GM20431 (cell line): ENCODE data around the gene ARNT2.

Experiments used
- in situ Hi-C: fragments of 300-500 bp; cut with MseI, MboI; formaldehyde crosslinking; loops from one replicate; pipeline ENCODE4 v1.15.0; 2020; ENCODE audit warnings: low sequenced_read_pairs; ENCODE audit not compliant: unreplicated experiment

ARNT2 gene

DNA sequence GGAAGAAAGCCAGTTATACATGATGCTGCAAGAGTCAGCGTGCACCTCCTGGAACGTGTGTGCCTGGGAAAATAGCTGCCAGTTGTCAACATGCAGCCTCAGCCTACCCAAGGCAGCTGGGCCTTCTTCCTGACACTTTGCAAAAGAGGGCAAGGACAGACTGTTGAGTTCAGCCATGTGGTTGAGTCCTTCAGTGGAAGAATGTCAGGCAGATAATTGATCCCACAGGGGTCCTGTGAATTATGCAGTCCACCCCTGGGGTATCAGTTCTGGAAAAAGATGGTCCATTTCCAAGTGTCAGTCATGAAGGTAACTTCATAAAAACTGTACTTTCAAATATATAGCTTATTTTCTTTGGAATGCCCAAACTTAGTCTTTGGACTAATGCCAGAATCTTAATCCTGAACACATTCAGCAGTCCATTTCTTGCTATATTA, 79.6 kb downstream of the ARNT2 start:
- in situ Hi-C loops, result no loop called here

DNA sequence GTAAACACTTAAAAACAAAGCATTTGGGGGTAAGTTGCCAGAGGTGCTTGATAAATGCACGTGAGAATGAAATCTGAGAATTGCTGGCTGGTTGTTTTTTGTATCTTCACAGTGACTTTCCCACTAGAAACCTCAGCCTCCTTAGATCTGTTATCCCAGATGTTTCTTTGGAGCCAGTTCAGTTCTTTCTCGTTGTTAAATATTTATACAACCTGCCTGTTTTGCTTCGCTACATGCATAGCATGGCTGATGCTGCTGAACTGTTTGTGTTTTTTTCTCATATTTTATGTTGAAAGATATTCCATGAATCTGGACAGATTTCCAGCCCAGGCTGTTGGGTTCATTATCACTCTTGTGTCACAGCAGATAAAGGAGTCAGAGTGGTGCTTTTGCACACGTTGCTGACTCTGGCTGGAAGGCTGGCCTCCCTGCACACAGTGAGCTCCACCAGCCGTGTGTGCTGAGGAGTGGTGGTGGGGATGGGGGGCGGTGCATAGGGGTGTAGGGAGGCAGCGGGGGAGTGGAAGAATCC, 80.2 kb downstream of the ARNT2 start:
- in situ Hi-C loops, result no loop called here

DNA sequence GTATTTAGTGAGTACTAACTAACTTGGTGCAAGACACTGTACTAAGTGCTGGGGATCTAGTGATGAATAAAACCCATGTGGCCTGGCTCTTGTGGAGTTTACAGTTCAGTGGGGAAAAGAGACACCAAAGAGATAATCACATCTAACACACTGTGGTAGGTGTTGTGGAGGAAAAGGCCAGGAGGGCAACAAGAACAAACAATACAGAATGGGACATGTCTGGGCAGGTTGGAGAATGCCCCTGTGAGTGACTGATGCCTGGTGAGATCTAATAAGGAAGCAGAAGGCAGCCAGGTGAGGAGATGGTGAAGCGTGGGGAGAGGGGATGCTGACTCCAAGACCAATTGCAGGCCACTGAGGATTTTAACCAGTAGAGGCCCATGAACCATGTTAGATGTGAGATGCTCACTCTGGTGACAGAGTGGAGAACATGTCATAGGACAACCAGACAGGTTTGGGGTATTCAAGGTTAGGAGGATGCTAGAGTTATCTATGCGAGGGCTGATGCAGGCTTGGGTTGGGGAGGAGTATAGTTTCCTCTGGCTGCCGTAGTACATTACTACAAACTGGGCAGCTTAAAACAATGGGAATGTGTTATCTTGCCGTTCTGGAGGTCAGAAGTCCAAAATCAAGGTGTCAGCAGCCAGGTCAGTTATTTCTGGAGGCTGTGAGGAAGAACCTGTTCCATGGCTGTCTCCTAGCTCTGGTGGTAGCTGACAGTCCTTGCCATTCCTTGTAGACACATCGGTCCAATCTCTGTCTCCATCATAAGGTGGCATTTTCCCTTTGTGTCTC, 81.4 kb downstream of the ARNT2 start:
- in situ Hi-C loops, result no loop called here

DNA sequence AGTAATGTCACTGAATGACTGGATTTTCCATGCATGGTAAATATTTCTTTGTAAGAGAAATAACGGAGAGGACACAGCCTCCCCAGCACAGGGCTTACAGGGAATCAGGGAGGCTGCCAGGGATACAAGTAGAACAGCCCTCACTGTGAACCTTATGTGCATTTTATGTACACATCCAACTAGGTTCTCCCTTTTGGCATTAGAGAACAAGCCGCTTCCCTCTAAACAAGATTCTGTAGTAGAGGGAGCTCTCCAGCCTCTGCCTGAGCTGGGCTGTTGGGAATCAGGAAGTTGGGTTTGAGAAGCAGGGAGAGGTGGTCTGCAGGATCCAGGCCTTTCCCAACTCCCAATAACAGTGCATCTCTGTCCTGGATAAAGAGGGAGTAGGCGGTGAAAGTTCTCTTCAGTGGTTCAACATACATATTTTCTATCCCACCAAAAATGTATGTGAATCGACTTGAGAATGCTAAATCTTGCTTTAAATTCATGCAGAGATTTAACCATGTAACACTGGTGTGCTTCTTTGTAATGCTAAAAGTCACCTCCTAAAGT, 83.7 kb downstream of the ARNT2 start:
- in situ Hi-C loops, result no loop called here

DNA sequence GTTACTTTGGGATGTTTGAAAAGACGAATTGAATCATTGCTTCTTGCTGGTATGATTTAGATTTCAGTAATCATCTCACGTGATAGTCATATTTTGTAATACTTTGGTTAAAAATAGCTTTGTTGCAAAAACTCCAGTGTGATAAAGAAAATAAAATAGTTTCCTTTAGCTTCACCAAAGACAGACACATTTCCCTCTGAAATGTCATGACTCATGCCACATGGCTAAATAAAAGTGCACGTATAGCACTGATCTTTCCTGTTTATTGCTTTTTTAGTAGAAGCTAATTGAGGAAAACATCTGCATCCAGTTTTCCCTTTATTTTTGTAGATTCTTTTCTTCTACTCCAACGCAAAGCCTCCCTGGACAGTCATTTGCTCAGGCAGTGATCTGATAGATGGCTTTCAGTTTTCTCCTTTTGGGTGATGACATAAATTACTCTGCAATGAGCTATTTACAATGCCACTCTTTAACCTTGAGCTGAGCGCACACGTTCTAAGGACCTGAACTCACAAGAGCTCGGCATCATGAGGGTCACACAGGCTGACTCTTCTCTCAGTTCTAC, 84.9 kb downstream of the ARNT2 start:
- in situ Hi-C loops, result no loop called here

DNA sequence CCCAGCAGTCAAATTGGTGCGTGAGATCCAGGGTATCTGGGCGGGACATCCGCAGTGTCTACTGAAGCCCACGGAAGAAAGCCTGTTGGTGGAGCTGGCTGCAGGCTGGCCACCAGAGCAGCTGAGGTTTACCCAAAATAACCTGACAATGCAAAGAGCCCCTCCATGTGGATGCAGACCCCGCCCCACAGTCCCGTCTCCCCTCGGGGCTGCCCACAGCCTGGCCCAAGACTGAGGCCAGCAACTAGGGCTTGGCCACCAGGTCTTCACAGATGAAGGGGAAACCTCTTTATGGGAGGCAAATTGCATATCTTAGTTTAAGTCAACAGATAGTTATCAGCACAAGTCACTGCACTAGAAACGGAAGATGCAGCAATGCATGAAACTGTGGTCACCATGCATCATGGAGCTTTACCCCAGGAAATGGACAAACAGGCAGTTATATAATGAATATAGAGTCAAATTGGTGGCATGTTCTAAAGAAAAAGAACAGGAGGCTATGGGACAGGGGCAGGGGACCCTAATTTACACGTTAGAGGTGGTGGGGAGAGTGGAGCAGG, 86.3 kb downstream of the ARNT2 start:
- in situ Hi-C loops, result no loop called here

DNA sequence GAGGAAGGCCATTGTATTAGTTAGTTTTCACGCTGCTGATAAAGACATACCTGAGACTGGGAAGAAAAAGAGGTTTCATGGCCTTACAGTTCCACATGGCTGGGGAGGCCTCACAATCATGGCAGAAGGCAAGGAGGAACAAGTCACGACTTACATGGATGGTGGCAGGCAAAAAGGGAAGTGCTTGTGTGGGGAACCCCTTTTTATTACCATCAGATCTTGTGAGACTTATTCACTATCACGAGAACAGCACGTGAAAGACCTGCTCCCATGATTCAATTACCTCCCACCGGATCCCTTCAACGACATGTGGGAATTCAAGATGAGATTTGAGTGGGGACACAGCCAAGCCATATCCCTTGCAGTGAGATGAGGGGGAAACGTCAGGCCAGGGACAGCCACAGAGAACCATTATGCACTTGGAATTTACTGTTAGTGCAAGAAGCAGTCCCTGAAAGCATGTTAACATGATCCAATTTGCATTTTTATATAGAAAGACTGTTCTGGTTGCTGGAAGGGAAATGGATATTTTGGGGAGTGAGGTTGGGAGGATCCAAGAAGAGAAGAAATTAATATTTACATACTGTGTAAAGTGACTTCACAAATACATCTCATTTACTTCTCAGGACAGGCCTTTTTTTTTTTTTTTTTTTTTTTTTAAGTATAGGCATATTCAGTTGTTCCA, 87.1 kb downstream of the ARNT2 start:
- in situ Hi-C loops, result no loop called here

DNA sequence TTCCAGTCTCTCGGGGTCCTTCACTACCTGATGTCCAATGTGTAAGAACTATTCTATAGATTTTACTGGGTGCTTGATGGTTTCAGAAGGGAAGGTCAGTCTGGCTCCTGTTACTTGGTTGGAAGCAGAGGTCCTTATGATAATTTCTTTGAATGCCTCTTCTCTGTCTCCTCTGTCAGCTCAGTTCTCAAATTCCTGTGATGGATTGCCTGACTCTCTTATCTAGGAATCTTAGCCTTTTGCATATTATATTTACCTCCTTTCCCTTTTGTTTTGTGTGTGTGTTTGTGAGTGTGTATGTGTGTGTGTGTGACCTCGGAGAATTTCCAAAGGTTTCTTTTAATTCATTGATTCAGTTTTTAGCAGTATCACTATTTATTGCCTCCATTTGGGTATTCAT, 88.2 kb downstream of the ARNT2 start:
- in situ Hi-C loops, result no loop called here

DNA sequence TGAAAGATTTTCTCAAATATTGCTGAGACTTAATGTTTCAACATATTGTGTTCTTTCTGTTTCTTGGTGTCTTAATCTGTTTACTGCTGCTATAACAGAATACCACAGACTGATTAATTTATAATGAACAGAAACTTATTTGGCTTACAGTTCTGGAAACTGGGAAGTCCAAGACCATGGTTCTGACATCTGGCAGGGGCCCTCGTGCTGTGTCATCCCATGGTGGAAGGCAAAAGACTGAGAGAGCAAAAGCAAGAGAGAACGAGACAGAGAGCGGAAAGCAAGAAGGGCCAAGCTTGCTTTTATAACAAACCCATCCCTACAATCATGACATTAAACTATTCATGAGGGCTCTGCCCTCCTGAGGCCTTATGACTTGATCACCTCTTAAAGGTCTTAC, 88.7 kb downstream of the ARNT2 start:
- in situ Hi-C loops, result no loop called here

DNA sequence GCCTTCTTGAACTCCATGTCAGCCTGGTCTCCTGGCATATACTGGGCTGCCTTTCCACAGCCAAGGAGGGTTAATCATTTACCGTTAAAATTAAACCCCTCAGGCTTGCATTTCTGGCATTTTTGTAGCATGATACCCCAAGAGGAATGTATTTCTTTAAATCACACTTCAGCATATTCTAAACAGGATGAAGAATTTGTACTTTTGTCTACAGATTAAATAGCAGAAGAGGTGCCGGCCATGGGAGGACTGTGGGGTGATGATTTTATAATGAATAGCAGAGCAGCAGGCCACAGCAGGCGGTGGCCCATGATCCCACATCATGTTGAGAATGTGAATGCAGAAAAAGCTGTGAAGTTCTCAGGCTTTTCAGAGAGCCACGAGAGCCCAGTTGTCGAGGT, 90.2 kb downstream of the ARNT2 start:
- in situ Hi-C loops, result no loop called here

DNA sequence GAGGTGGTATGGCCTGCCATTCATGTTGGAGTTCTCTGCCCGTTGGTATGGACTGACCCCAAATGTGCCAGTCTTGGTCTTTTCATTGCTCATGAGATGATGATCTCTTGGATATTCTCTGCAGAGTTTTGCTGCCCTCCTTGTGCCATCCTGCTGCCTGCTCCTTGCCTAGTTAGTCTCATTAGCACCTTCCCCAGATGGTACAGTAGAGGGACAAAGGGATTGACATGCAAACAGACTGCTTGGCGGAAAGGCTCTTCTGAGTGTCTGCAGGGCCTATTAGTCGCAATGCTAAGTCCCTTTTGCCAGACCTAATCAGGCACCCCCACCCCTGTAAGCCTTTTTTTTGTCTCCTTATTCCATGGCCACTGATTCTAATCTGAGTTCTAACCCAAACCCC, 90.6 kb downstream of the ARNT2 start:
- in situ Hi-C loops, result no loop called here

DNA sequence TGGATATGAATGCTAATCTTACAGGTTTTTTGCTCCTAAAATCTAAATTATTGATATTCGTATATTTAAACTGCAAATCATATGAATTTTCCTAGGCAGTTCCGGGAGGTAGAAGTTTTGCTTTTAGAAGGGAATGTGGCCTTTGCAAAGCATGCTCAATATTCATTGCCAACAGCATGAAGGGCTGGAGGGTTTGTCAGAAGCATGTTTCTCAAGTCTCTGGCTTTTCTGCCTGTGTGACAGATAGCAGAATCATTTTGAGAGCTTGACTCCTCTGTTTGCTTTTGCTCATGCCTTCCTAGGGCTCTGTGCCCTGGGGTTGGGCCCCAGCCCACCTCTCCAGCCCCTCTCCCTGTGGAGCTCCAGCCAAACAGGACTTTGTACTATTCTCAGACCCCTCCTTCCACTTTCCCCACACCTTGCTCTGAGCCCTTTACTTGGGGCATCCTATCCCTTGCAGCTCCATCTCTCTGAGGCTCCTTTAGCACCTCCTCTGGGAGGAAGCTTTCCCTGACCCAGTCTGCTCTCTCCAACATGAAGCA, 91.3 kb downstream of the ARNT2 start:
- in situ Hi-C loops, result no loop called here

DNA sequence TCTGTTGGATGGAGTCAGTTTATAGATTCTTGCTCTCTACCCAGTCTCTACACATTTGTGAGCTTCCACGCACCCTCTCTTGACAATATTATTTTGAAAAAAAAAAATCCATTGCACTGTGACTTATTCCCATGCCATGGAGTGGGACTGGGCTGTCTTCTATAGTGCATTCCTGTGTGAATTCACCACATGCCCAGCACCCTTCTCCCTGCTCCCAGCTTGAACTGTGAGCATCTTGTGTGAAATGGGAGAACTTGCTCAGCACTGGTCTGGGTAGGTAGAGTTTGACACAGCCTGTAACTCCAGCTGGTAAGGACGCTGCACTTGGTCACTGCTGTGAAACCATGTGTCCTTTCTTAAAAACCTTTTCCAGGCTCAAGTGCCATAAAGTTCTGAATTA, 91.9 kb downstream of the ARNT2 start:
- in situ Hi-C loops, result no loop called here

DNA sequence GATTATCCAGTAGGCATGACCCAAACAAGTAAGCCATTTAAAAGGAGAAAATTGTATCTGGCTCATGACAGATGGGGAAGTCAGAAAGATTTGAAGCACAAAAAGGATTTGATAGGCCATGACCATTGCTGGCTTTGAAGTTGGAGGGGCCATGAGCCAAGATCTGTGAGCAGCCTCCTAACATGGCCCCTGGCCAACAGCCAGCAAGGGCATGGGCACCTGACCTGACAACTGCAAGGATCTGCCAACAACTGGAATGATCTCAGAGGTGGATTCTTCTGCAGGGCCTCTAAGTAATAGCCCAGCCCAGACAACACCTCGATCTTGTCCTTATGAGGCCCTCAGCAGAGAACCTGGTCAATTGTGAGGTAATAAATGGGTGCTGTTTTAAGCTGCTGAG, 93.0 kb downstream of the ARNT2 start:
- in situ Hi-C loops, result no loop called here

DNA sequence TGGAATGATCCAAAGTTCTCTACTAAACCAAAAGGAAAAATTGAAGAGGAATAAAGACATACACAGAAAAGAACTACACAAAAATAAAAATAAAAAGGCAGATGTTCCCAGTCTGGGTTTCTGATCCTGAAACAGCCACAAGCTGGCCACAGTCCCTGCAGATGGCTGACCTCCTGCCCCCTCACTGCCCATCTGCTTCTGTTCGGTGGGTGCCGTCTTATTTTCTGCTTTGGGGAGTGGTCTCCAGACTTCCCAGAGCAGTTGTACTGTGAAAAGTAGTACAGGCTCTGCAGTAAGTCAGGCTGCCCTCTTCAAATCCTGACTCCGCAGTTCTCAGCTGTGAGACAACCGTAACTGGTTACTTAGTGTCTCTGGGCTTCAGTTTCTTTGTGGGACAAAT, 94.5 kb downstream of the ARNT2 start:
- in situ Hi-C loops, result no loop called here

DNA sequence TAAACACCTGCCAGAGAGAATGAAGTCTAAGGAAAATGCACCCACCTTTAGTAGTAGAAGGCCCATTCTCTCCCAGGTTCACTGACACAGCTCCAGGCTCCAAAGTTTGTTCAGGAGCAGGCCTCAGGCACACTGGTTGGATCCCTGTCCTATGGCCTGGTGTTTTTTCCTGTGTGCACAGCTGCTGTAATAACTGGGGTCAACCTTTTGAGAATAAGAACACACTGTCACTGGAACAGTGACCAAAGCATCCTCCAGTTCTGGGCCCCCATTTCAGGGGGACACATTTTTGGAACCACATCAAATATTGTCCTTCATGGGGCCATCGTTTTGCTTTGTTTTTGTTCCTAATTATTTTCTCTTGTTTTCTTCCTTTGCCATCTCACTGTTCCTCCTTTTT, 95.8 kb downstream of the ARNT2 start:
- in situ Hi-C loops, result no loop called here

DNA sequence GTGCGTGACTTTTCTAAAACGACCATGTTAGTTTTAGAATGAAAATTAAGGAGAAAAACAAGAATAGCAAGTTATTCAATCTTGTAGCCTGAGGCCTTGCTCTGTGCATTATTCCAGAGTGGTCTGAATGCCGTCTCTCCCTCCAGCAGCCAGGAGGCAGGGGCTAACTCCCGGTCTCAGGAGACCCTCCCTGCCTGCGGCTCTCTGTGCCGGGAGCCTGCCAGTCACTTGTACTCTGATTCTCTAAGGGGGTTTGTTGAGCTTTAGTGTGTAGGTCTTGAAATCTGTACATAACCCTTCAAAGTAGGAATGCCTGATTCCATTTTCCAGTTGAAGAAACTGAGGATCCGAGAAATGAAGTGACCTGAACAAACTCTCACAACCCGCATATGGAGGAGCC, 97.3 kb downstream of the ARNT2 start:
- in situ Hi-C loops, result no loop called here

DNA sequence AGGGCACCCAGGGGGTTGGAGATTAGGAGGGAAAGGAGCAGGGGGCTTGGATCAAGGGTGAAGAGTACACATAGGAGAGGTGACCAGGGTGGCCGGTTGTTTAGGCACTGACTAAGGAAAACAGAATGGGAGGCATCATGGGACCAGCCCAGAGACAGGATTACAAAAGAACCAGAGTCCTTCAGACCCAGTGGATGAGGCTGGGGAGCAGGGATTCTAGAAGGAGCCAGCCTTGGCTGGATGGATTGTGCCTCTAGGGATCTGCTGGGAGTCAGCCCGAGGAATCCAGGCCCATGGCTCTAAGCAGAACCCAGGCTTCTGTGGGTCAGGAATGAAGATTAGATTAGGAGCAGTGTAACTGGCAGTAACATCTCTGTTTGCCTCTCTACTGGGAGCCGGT, 98.6 kb downstream of the ARNT2 start:
- in situ Hi-C loops, result no loop called here

DNA sequence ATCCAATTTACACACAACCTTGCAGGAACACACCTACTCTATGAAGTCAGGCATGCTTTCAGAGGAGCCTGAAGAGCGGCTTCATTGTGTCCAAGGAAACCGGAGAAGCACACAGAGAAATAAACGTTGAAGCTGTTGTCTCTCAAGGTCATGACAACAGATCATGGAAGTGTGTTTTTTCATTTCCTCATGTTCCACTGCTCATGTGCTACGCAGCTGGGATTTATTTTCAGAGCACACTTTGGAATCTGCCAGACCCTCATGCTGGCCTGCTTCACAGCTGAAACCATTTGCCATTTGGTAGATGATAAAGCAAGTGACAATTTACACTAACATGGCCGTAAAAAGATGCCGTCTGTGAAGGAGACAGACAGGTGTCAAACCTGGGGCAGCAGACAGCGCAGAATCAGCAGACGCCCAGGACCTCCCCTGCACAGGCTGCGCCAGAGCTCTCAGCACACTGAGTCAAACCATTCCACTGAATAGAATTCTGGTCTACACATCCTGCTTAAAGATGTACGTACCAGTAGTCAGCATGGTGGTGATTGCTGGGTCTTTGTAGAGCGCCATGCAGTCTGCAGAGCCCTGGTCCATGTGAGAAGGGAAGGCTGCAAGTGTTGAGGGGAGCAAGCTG, 99.3 kb downstream of the ARNT2 start:
- in situ Hi-C loops, result no loop called here

DNA sequence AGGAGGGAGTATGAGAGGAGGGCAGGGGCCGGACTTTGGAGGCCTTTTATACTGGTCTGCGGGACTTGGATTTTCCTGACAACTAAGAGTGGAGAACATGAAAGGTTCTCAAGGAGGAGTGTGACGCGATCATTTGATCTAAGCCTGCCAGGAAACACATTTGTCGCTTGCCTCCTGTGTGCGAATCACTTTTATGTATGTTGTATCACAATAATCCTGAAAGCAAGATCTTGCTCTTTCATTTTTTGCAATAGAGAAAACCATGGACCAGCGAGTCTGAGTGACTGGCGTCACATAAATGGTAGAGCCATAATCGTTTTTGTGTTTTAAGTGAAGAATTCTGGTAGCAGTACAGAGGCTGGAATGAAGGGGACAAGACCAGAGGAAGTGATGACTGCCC, 100.7 kb downstream of the ARNT2 start:
- in situ Hi-C loops, result no loop called here
